SK-N-SH (cell line): ENCODE data around the gene FOSB. TPM values are rescaled to one million over a fixed set of nuclear protein-coding genes. Genes with fewer than 3 reads are reported as not detected.

ENCODE experiments used
- CTCF ChIA-PET: fragments of 300-600, 350-600 bp; formaldehyde crosslinking; extraction: SDS; loops from one replicate; lab custom pipeline; 2021; lab: Yijun Ruan, JAX
- POLR2A ChIA-PET: fragments of 350-600 bp; sonication (Branson Sonifier 250); formaldehyde crosslinking; extraction: SDS; loops from one replicate; lab custom pipeline; 2020; ENCODE audit warnings: antibody characterized with exemption, inconsistent platforms; lab: Yijun Ruan, JAX
- DNase-seq: peaks from one replicate; pipeline ENCODE4 v3.0.0; 2012
- H2AFZ ChIP-seq: fragments of 200-600 bp; sonication (generic); 2 replicates; pipeline ENCODE4 v1.8.1; 2016; ENCODE audit warnings: antibody characterized with exemption, mild to moderate bottlenecking, low read depth
- H3F3A ChIP-seq: fragments of 200-600 bp; sonication (generic); replicated peaks from 2 replicates; pipeline ENCODE3; 2016; ENCODE audit warnings: antibody characterized with exemption, mild to moderate bottlenecking; ENCODE audit not compliant: insufficient read depth
- H3K27ac ChIP-seq, 2 experiments: fragments of 200-500 bp in 1 of 2; fragments of 200-600 bp in 1 of 2; sonication (Bioruptor generic) in 1 of 2; sonication (generic), shearing (Covaris generic) in 1 of 2; 2 replicates each; pipeline versions ENCODE4 v1.5.1 to v1.6.1; 2014 to 2016; ENCODE audit warnings: low read depth in 2 of 2, inconsistent platforms in 1 of 2, low read length in 1 of 2, mild to moderate bottlenecking in 1 of 2, mixed read lengths in 1 of 2
- H3K27me3 ChIP-seq: fragments of 200-600 bp; sonication (generic), shearing (Covaris generic); 2 replicates; pipeline ENCODE4 v1.6.1; 2016; ENCODE audit warnings: mixed run types; ENCODE audit not compliant: insufficient read depth
- H3K36me3 ChIP-seq, 2 experiments: fragments of 200-500 bp in 1 of 2; fragments of 200-600 bp in 1 of 2; sonication (Bioruptor generic) in 1 of 2; sonication (generic) in 1 of 2; replicated peaks in 1 of 2; 2 replicates each; pipeline versions ENCODE3 to v1.5.1; 2014 to 2016; ENCODE audit warnings: low read length in 1 of 2, mild to moderate bottlenecking in 1 of 2; ENCODE audit not compliant: insufficient read depth in 2 of 2, control insufficient read depth in 1 of 2
- H3K4me1 ChIP-seq, 2 experiments: fragments of 200-500 bp in 1 of 2; fragments of 200-600 bp in 1 of 2; sonication (Bioruptor generic) in 1 of 2; sonication (generic), shearing (Covaris generic) in 1 of 2; 2 replicates each; pipeline versions ENCODE4 v1.5.1 to v1.6.1; 2014 to 2016; ENCODE audit warnings: low read depth in 1 of 2, low read length in 1 of 2, mixed run types in 1 of 2; ENCODE audit not compliant: insufficient read depth in 2 of 2, control insufficient read depth in 1 of 2
- H3K4me2 ChIP-seq: fragments of 200-600 bp; sonication (generic), shearing (Covaris generic); 2 replicates; pipeline ENCODE4 v1.6.1; 2017; ENCODE audit warnings: mixed run types
- H3K4me3 ChIP-seq, 2 experiments: fragments of 200-500 bp in 1 of 2; fragments of 200-600 bp in 1 of 2; sonication (Bioruptor generic) in 1 of 2; sonication (generic), shearing (Covaris generic) in 1 of 2; 2 replicates each; pipeline versions ENCODE4 v1.5.1 to v1.8.1; 2014 to 2016; ENCODE audit warnings: low read depth in 2 of 2, inconsistent platforms in 1 of 2, low read length in 1 of 2, mild to moderate bottlenecking in 1 of 2, mixed read lengths in 1 of 2, moderate library complexity in 1 of 2
- H3K79me2 ChIP-seq: fragments of 200-600 bp; sonication (generic); 2 replicates; pipeline ENCODE4 v1.8.1; 2017; ENCODE audit warnings: mild to moderate bottlenecking; ENCODE audit not compliant: insufficient read depth
- H3K9ac ChIP-seq: fragments of 200-600 bp; sonication (generic); 2 replicates; pipeline ENCODE4 v1.6.1; 2017; ENCODE audit warnings: mixed run types
- H3K9me2 ChIP-seq: fragments of 200-600 bp; sonication (generic); 2 replicates; pipeline ENCODE4 v1.6.1; 2017; ENCODE audit warnings: mixed run types
- H3K9me3 ChIP-seq: fragments of 200-600 bp; sonication (generic); 2 replicates; pipeline ENCODE4 v1.6.1; 2017; ENCODE audit warnings: mixed run types, mild to moderate bottlenecking, moderate library complexity
- H4K20me1 ChIP-seq: fragments of 200-600 bp; sonication (generic); 2 replicates; pipeline ENCODE4 v1.6.1; 2017; ENCODE audit warnings: mild to moderate bottlenecking, mixed run types; ENCODE audit not compliant: insufficient read depth
- CHD2 ChIP-seq: fragments of 150-350 bp; IDR thresholded peaks from 2 replicates; pipeline ENCODE4 v1.6.1; 2018; ENCODE audit warnings: low read length; ENCODE audit not compliant: partially characterized antibody
- ELF1 ChIP-seq: IDR thresholded peaks from 2 replicates; pipeline ENCODE4 v1.4.0; 2012
- FOXJ3 ChIP-seq: sonication (generic); formaldehyde crosslinking; IDR thresholded peaks from 2 replicates; pipeline ENCODE4 v1.5.1; 2020; ENCODE audit warnings: mild to moderate bottlenecking, missing genetic modification reagents
- FOXM1 ChIP-seq: IDR thresholded peaks from 2 replicates; pipeline ENCODE4 v1.4.0; 2012; ENCODE audit warnings: low read depth, mild to moderate bottlenecking
- GABPA ChIP-seq: IDR thresholded peaks from 2 replicates; pipeline ENCODE4 v1.4.0; 2012; ENCODE audit warnings: low read depth, mild to moderate bottlenecking
- JUND ChIP-seq: IDR thresholded peaks from 2 replicates; pipeline ENCODE4 v1.4.0; 2012
- MEF2A ChIP-seq: IDR thresholded peaks from 2 replicates; pipeline ENCODE4 v1.4.0; 2012; ENCODE audit warnings: low read depth, borderline replicate concordance
- MXI1 ChIP-seq: IDR thresholded peaks from 2 replicates; pipeline ENCODE4 v1.6.1; 2012; ENCODE audit warnings: mild to moderate bottlenecking, low read depth, low read length, improper control_type of control experiment
- NFIC ChIP-seq: IDR thresholded peaks from 2 replicates; pipeline ENCODE4 v1.4.0; 2012; ENCODE audit warnings: borderline replicate concordance
- NRF1 ChIP-seq: IDR thresholded peaks from 2 replicates; pipeline ENCODE4 v1.6.1; 2012; ENCODE audit warnings: low read depth, mild to moderate bottlenecking, low read length
- PBX3 ChIP-seq: IDR thresholded peaks from 2 replicates; pipeline ENCODE4; 2012
- POLR2AphosphoS5 ChIP-seq: IDR thresholded peaks from 2 replicates; pipeline ENCODE4 v1.6.1; 2012; ENCODE audit warnings: low read depth, low read length
- RAD21 ChIP-seq: IDR thresholded peaks from 2 replicates; pipeline ENCODE4 v1.6.1; 2012; ENCODE audit warnings: mild to moderate bottlenecking, low read length
- REST ChIP-seq: IDR thresholded peaks from 2 replicates; pipeline ENCODE4 v1.6.1; 2012; ENCODE audit warnings: mild to moderate bottlenecking, low read depth, low read length, moderate library complexity
- SMC3 ChIP-seq: IDR thresholded peaks from 2 replicates; pipeline ENCODE4 v1.6.1; 2012; ENCODE audit warnings: low read depth, low read length, improper control_type of control experiment
- TAF1 ChIP-seq: IDR thresholded peaks from 2 replicates; pipeline ENCODE4 v1.6.1; 2012; ENCODE audit warnings: low read depth, mild to moderate bottlenecking, low read length, moderate library complexity, borderline replicate concordance
- TEAD4 ChIP-seq: IDR thresholded peaks from 2 replicates; pipeline ENCODE4 v1.4.0; 2012; ENCODE audit warnings: mild to moderate bottlenecking, borderline replicate concordance; ENCODE audit not compliant: insufficient read depth
- USF1 ChIP-seq: IDR thresholded peaks from 2 replicates; pipeline ENCODE4 v1.4.0; 2012; ENCODE audit warnings: low read depth, borderline replicate concordance
- WGBS: methylation state at CpG from one replicate; pipeline ENCODE4 v1.1.6; 2017; ENCODE audit warnings: low lambda C conversion rate; 5-methylcytosine and 5-hydroxymethylcytosine counted together
- polyA plus RNA-seq, 3 experiments: library from polyadenylated mRNA; depleted of rRNA; stranded (reverse); fragments of >200 nt; gene quantifications; 2 replicates each; pipeline ENCODE4 v1.2.3, GENCODE V29; 2012
- TF ChIP-seq, protein P1 (sequence below): IDR thresholded peaks from 2 replicates; pipeline ENCODE4 v1.4.0; 2012; ENCODE audit warnings: low read depth, borderline replicate concordance

FOSB gene
- polyA plus RNA-seq, 1 of the 3 experiments (the other 2 are of a cell fraction) = 78.2 TPM

GRCh38 chr19:45497791-45498190, 30.0 kb downstream of the FOSB start (continued):
- TF ChIP-seq REST = no peak

- ChIA-PET CTCF (interaction anchor here (1.0 to 7.8 kb wide), 5 partner anchors 13 to 1230 kb away, joined by 3 to 97 read pairs (median 12); no protein-coding TSS in a partner anchor), POLR2A (interaction anchor here (1.1 kb wide), 1 partner anchor 13 kb away, joined by 3 read pairs; no protein-coding TSS in a partner anchor)
- no peak for DNase-seq
- Histone ChIP-seq H3K79me2 (no peaks in the 10 kb centered on the region), H3K9me3 (no peaks in the 10 kb centered on the region), H3K9ac (peak within 1 kb of the TSS; percentile 65), H3K4me2 (peak within 1 kb of the TSS; percentile 84), H2AFZ (peak within 1 kb of the TSS; percentile 95), H3F3A (peaks cover 5% of the 10 kb centered on the region), H3K36me3 (no peaks in the 10 kb centered on the region), H3K9me2 (no peaks in the 10 kb centered on the region), H3K27ac (peak within 1 kb of the TSS; percentile 33 to 77; a peak in 2 of 4 replicates), H3K4me1 (peaks cover 3 to 16% of the 10 kb centered on the region in 2 experiments; a peak in 2 of 4 replicates), H3K4me3 (peak within 1 kb of the TSS; percentile 61 to 79), H4K20me1 (peaks cover 13% of the 10 kb centered on the region; the same call in 1 of the 2 replicates), H3K27me3 (no peaks in the 10 kb centered on the region)
- no peak for TF ChIP-seq PBX3
- TF ChIP-seq GABPA = no peak
- no peak for TF ChIP-seq USF1
- TF ChIP-seq NFIC = no peak
- TF ChIP-seq NRF1 = no peak
- TF ChIP-seq SMC3 = no peak
- TF ChIP-seq CHD2 = no peak
- no peak for TF ChIP-seq MEF2A
- TF ChIP-seq, protein P1, sequence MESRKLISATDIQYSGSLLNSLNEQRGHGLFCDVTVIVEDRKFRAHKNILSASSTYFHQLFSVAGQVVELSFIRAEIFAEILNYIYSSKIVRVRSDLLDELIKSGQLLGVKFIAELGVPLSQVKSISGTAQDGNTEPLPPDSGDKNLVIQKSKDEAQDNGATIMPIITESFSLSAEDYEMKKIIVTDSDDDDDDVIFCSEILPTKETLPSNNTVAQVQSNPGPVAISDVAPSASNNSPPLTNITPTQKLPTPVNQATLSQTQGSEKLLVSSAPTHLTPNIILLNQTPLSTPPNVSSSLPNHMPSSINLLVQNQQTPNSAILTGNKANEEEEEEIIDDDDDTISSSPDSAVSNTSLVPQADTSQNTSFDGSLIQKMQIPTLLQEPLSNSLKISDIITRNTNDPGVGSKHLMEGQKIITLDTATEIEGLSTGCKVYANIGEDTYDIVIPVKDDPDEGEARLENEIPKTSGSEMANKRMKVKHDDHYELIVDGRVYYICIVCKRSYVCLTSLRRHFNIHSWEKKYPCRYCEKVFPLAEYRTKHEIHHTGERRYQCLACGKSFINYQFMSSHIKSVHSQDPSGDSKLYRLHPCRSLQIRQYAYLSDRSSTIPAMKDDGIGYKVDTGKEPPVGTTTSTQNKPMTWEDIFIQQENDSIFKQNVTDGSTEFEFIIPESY = no peak
- TF ChIP-seq ELF1 = no peak
- no peak for TF ChIP-seq TEAD4
- TF ChIP-seq TAF1 = no peak
- TF ChIP-seq FOXJ3 (CRISPR knock-in tag) = no peak
- TF ChIP-seq RAD21 = no peak
- TF ChIP-seq FOXM1 = no peak
- no peak for TF ChIP-seq POLR2AphosphoS5
- no peak for TF ChIP-seq MXI1
- TF ChIP-seq JUND = no peak
- WGBS = 81% methylated on average over 25 of the region's 89 CpGs
These were observed 30.8 kb downstream of the FOSB start, which contains the start of gene PPM1N for GRCh38 chr19:45498411-45499195. Gene PPM1N, plus strand, starts transcription at chr19:45498443. Its CDS starts 30 bp downstream, at chr19:45498473.
